BLaER1 (cell line): ENCODE measurements around the gene TTC4.

Experiments used
- H3K27ac ChIP-seq: shearing (Covaris generic); formaldehyde crosslinking; 2 replicates; pipeline ENCODE4 v1.8.1; 2022
- H3K27me3 ChIP-seq: shearing (Covaris generic); formaldehyde crosslinking; 2 replicates; pipeline ENCODE4 v1.8.1; 2022
- H3K36me3 ChIP-seq: shearing (Covaris generic); formaldehyde crosslinking; 2 replicates; pipeline ENCODE4 v1.8.1; 2022
- H3K4me1 ChIP-seq: shearing (Covaris generic); formaldehyde crosslinking; 2 replicates; pipeline ENCODE4 v1.8.1; 2022
- H3K4me2 ChIP-seq: shearing (Covaris generic); formaldehyde crosslinking; 2 replicates; pipeline ENCODE4 v1.8.1; 2022
- H3K4me3 ChIP-seq: shearing (Covaris generic); formaldehyde crosslinking; 2 replicates; pipeline ENCODE4 v1.8.1; 2022
- H3K9ac ChIP-seq: shearing (Covaris generic); formaldehyde crosslinking; 2 replicates; pipeline ENCODE4 v1.8.1; 2022
- H3K9me3 ChIP-seq: shearing (Covaris generic); formaldehyde crosslinking; 2 replicates; pipeline ENCODE4 v1.8.1; 2022
- H4K20me1 ChIP-seq: shearing (Covaris generic); formaldehyde crosslinking; 2 replicates; pipeline ENCODE4 v1.8.1; 2022
- Cebpa-rat ChIP-seq: shearing (Covaris generic); IDR thresholded peaks from 2 replicates; pipeline ENCODE4 v1.8.1; 2022

Gene TTC4

GRCh38 chr1:54715493-54716298 lies at the start of gene TTC4:
TSS of gene TTC4 (plus strand) at chr1:54715861. CDS start at chr1:54715909, 48 bp downstream.
- Histone ChIP-seq H3K27ac (peak within 1 kb of the TSS; percentile 82), H3K4me2 (peak within 1 kb of the TSS; percentile 84), H3K36me3 (peaks cover 33% of the 10 kb centered on the region), H3K9me3 (no peaks in the 10 kb centered on the region), H3K4me3 (peak within 1 kb of the TSS; percentile 83), H3K4me1 (peaks cover 16% of the 10 kb centered on the region), H3K27me3 (no peaks in the 10 kb centered on the region), H4K20me1 (peaks cover 5% of the 10 kb centered on the region; the same call in 1 of the 2 replicates), H3K9ac (peak within 1 kb of the TSS; percentile 85)
- TF ChIP-seq Cebpa-rat: no peak

- no peaks in the 10 kb centered on the region for H4K20me1 ChIP-seq
- no peak overlapping the region for H3K27ac ChIP-seq
- TF ChIP-seq Cebpa-rat: no peak
- H3K9me3 ChIP-seq: no peaks in the 10 kb centered on the region
- no peaks in the 10 kb centered on the region for H3K4me1 ChIP-seq
- H3K4me2 ChIP-seq: no peak overlapping the region
- H3K36me3 ChIP-seq: no peaks in the 10 kb centered on the region
- no peak overlapping the region for H3K4me3 ChIP-seq
- H3K27me3 ChIP-seq: no peaks in the 10 kb centered on the region
- H3K9ac ChIP-seq: no peak overlapping the region
Measured at GRCh38 chr1:54666333-54666732, 49.3 kb upstream of the TTC4 start.

GRCh38 chr1:54667797-54668196 lies 47.9 kb upstream of the TTC4 start:
- Histone ChIP-seq H3K9me3 (no peaks in the 10 kb centered on the region), H3K36me3 (no peaks in the 10 kb centered on the region), H3K4me2 (no peak overlapping the region), H4K20me1 (no peaks in the 10 kb centered on the region), H3K27me3 (no peaks in the 10 kb centered on the region), H3K4me1 (no peaks in the 10 kb centered on the region), H3K27ac (no peak overlapping the region), H3K4me3 (no peak overlapping the region), H3K9ac (no peak overlapping the region)
- no peak for TF ChIP-seq Cebpa-rat

- Histone ChIP-seq H3K9me3 (peaks cover 4% of the 10 kb centered on the region), H3K27ac (no peak overlapping the region), H3K36me3 (no peaks in the 10 kb centered on the region), H3K4me1 (no peaks in the 10 kb centered on the region), H4K20me1 (no peaks in the 10 kb centered on the region), H3K4me3 (no peak overlapping the region), H3K9ac (no peak overlapping the region), H3K4me2 (no peak overlapping the region), H3K27me3 (no peaks in the 10 kb centered on the region)
- no peak for TF ChIP-seq Cebpa-rat
Measured at GRCh38 chr1:54668567-54668966, 47.1 kb upstream of the TTC4 start.

- no peak overlapping the region for H3K4me3 ChIP-seq
- peaks cover 15% of the 10 kb centered on the region for H3K9me3 ChIP-seq
- H3K4me2 ChIP-seq: no peak overlapping the region
- H3K27me3 ChIP-seq: no peaks in the 10 kb centered on the region
- no peak overlapping the region for H3K27ac ChIP-seq
- H3K4me1 ChIP-seq: no peaks in the 10 kb centered on the region
- no peak for TF ChIP-seq Cebpa-rat
- H4K20me1 ChIP-seq: no peaks in the 10 kb centered on the region
- H3K36me3 ChIP-seq: no peaks in the 10 kb centered on the region
- no peak overlapping the region for H3K9ac ChIP-seq
Measured at GRCh38 chr1:54671985-54672608, 43.6 kb upstream of the TTC4 start.

- H3K36me3 ChIP-seq: no peaks in the 10 kb centered on the region
- no peak for TF ChIP-seq Cebpa-rat
Measured at GRCh38 chr1:54678776-54679643, 36.7 kb upstream of the TTC4 start.

GRCh38 chr1:54679706-54680105 lies 36.0 kb upstream of the TTC4 start:
- H3K4me3 ChIP-seq: no peak overlapping the region
- H4K20me1 ChIP-seq: no peaks in the 10 kb centered on the region
- H3K9me3 ChIP-seq: no peaks in the 10 kb centered on the region
- no peak for TF ChIP-seq Cebpa-rat
- H3K27ac ChIP-seq: no peak overlapping the region
- H3K9ac ChIP-seq: no peak overlapping the region
- H3K4me2 ChIP-seq: no peak overlapping the region
- no peaks in the 10 kb centered on the region for H3K36me3 ChIP-seq
- H3K27me3 ChIP-seq: no peaks in the 10 kb centered on the region
- no peaks in the 10 kb centered on the region for H3K4me1 ChIP-seq

More at GRCh38 chr1:54678776-54679643, 36.7 kb upstream of the TTC4 start:
- Histone ChIP-seq H3K4me2 (no peak overlapping the region), H3K27ac (no peak overlapping the region), H4K20me1 (no peaks in the 10 kb centered on the region), H3K9me3 (peaks cover 6% of the 10 kb centered on the region), H3K4me3 (no peak overlapping the region), H3K9ac (no peak overlapping the region), H3K4me1 (no peaks in the 10 kb centered on the region), H3K27me3 (no peaks in the 10 kb centered on the region)

- H3K4me1 ChIP-seq: no peaks in the 10 kb centered on the region
- H3K36me3 ChIP-seq: no peaks in the 10 kb centered on the region
- no peak overlapping the region for H3K27ac ChIP-seq
- no peak overlapping the region for H3K4me2 ChIP-seq
- H4K20me1 ChIP-seq: no peaks in the 10 kb centered on the region
- no peaks in the 10 kb centered on the region for H3K27me3 ChIP-seq
- no peak overlapping the region for H3K4me3 ChIP-seq
- no peak overlapping the region for H3K9ac ChIP-seq
- no peaks in the 10 kb centered on the region for H3K9me3 ChIP-seq
- no peak for TF ChIP-seq Cebpa-rat
Measured at GRCh38 chr1:54680387-54680786, 35.3 kb upstream of the TTC4 start.

GRCh38 chr1:54681358-54681757 lies 34.3 kb upstream of the TTC4 start:
- no peak for TF ChIP-seq Cebpa-rat
- Histone ChIP-seq H3K9ac (no peak overlapping the region), H4K20me1 (no peaks in the 10 kb centered on the region), H3K36me3 (no peaks in the 10 kb centered on the region), H3K27ac (no peak overlapping the region), H3K4me1 (no peaks in the 10 kb centered on the region), H3K9me3 (no peaks in the 10 kb centered on the region), H3K4me2 (no peak overlapping the region), H3K4me3 (no peak overlapping the region), H3K27me3 (no peaks in the 10 kb centered on the region)
